GM18526 (cell line): ENCODE data around the gene KLRF2.

Experiments used
- POLR2A ChIP-seq: IDR thresholded peaks from 3 replicates; pipeline ENCODE4 v1.6.1; 2011; ENCODE audit not compliant: insufficient read length; ENCODE audit errors: extremely low read depth

The KLRF2 gene

GRCh38 chr12:9872162-9872561 lies 9.1 kb upstream of the KLRF2 start:
- no peak for TF ChIP-seq POLR2A

- TF ChIP-seq POLR2A: no peak
These were observed 8.5 kb upstream of the KLRF2 start for GRCh38 chr12:9872742-9873141.

- no peak for TF ChIP-seq POLR2A
These were observed 684 bp upstream of the KLRF2 start for GRCh38 chr12:9880532-9881078.

GRCh38 chr12:9881988-9882387 lies 699 bp downstream of the KLRF2 start:
- no peak for TF ChIP-seq POLR2A

- TF ChIP-seq POLR2A: no peak
These were observed 1.9 kb downstream of the KLRF2 start for GRCh38 chr12:9883175-9883574.

- TF ChIP-seq POLR2A: no peak
These were observed 7.5 kb downstream of the KLRF2 start for GRCh38 chr12:9888665-9889273.

GRCh38 chr12:9895215-9895971 lies 14.1 kb downstream of the KLRF2 start:
- no peak for TF ChIP-seq POLR2A

GRCh38 chr12:9897535-9897934 lies 16.2 kb downstream of the KLRF2 start:
- TF ChIP-seq POLR2A: no peak

- TF ChIP-seq POLR2A: no peak
These were observed 17.9 kb downstream of the KLRF2 start for GRCh38 chr12:9899209-9899608.

- TF ChIP-seq POLR2A: no peak
These were observed 19.6 kb downstream of the KLRF2 start for GRCh38 chr12:9900930-9901329.

- TF ChIP-seq POLR2A: no peak
These were observed 21.4 kb downstream of the KLRF2 start for GRCh38 chr12:9902539-9903228.

GRCh38 chr12:9906873-9907272 lies 25.6 kb downstream of the KLRF2 start:
- TF ChIP-seq POLR2A: no peak

- no peak for TF ChIP-seq POLR2A
These were observed 26.5 kb downstream of the KLRF2 start for GRCh38 chr12:9907769-9908168.

- TF ChIP-seq POLR2A: no peak
These were observed 27.1 kb downstream of the KLRF2 start for GRCh38 chr12:9908350-9908749.

- no peak for TF ChIP-seq POLR2A
These were observed 28.4 kb downstream of the KLRF2 start for GRCh38 chr12:9909724-9910123.

- no peak for TF ChIP-seq POLR2A
These were observed 29.6 kb downstream of the KLRF2 start for GRCh38 chr12:9910716-9911421.

- TF ChIP-seq POLR2A: no peak
These were observed 30.4 kb downstream of the KLRF2 start for GRCh38 chr12:9911708-9912107.
